ENCODE results near the gene GPRASP1.

Gene GPRASP1

GRCh38 chrX:102696306-102696705 is 45.0 kb downstream of the GPRASP1 start:
- DNase-seq (ENCODE audit: low read depth in 2 of 2), result no peak

- peak; percentile 40 to 53 for DNase-seq (ENCODE audit: low read depth in 2 of 2)
These were observed 46.2 kb downstream of the GPRASP1 start for GRCh38 chrX:102697494-102697893.
